ENCODE data around the gene ZDHHC8.

ZDHHC8 gene

GRCh38 chr22:20089977-20090729 lies 41.5 kb upstream of the ZDHHC8 start:
- no peak overlapping the region for H3K4me3 ChIP-seq (ENCODE audit: low read length)
- no peak overlapping the region for H3K27ac ChIP-seq (ENCODE audit: low read length)
- H3K27me3 ChIP-seq (ENCODE audit: insufficient read depth, low read length), result no peaks in the 10 kb centered on the region
- no peak overlapping the region for H3K9ac ChIP-seq (ENCODE audit: low read depth, low read length)
- H3K36me3 ChIP-seq (ENCODE audit: insufficient read depth, low read depth, low read length), result peaks cover 100% of the 10 kb centered on the region
- no peaks in the 10 kb centered on the region for H3K9me3 ChIP-seq (ENCODE audit: insufficient read depth, low read depth, low read length)
- H3K4me1 ChIP-seq (ENCODE audit: insufficient read depth, low read length), result no peaks in the 10 kb centered on the region

DNA sequence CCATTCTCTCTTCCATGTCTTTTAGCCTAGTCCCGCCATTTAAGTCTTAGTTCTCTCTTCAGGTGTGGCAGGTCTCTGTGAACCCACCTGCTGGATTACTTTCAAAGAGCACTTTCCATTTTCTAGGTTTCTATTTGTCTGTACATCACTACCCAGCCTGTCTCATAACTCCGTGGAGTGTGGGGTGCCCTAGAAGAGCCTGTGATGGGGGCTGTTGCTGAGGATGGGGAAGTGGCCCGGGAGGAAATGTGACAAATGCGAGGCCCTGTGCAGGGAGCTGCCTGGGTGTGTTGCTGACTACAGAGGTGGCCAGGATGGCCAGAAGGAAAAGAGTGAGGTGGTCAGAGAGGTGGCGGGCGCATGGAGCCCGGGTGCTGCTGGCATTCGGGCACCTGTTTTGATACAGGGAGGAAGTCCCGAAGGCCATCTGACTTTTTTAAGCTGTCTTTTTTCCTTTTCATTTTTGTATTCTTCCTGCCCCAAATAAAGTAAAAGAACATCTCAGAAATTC lies 40.8 kb upstream of the ZDHHC8 start:
- Histone ChIP-seq H3K4me3 (ENCODE audit: low read length) (no peak overlapping the region), H3K9ac (ENCODE audit: low read depth, low read length) (no peak overlapping the region), H3K9me3 (ENCODE audit: insufficient read depth, low read depth, low read length) (no peaks in the 10 kb centered on the region), H3K27me3 (ENCODE audit: insufficient read depth, low read length) (no peaks in the 10 kb centered on the region), H3K36me3 (ENCODE audit: insufficient read depth, low read depth, low read length) (peaks cover 100% of the 10 kb centered on the region), H3K27ac (ENCODE audit: low read length) (no peak overlapping the region), H3K4me1 (ENCODE audit: insufficient read depth, low read length) (no peaks in the 10 kb centered on the region)

DNA sequence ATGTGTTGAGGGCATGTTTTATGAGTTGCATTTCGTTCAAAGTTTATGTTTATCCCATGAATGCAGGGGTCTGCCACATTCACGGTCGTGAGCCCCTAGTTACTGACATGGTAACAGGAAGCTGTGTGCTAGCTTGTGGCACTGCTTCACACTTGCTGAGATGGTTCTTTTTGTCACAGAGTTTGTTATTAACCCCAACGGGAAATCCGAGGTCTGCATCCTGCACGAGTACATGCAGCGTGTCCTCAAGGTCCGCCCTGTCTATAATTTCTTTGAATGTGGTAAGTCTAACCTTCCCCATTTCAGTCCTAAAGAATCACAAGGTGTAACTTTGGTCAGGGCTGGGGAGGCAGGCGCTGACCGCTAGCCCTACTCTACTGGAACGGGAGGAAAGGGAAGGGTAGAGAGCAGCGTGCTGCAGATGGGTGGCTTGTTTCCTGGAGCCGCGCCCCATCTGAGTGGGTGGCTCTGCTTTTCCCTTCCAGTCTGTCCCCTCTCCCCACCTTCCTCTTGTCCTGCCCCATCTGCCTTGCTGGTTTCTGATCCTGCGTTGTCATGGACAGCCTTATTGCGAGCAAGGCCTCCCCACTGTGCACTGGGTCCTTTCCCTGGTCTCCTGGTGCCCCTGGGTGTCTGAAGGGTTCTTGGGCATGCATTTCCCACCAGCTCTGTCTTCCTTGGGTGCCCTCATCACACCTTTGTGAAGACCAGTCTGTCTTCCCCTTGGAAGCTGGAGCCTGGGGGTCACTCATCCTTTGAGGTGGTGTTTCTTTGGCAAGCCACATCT lies 39.7 kb upstream of the ZDHHC8 start:
- H3K4me3 ChIP-seq (ENCODE audit: low read length), result no peak overlapping the region
- H3K4me1 ChIP-seq (ENCODE audit: insufficient read depth, low read length), result no peaks in the 10 kb centered on the region
- no peaks in the 10 kb centered on the region for H3K9me3 ChIP-seq (ENCODE audit: insufficient read depth, low read depth, low read length)
- peaks cover 100% of the 10 kb centered on the region for H3K36me3 ChIP-seq (ENCODE audit: insufficient read depth, low read depth, low read length)
- no peaks in the 10 kb centered on the region for H3K27me3 ChIP-seq (ENCODE audit: insufficient read depth, low read length)
- H3K27ac ChIP-seq (ENCODE audit: low read length), result no peak overlapping the region
- H3K9ac ChIP-seq (ENCODE audit: low read depth, low read length), result no peak overlapping the region

DNA sequence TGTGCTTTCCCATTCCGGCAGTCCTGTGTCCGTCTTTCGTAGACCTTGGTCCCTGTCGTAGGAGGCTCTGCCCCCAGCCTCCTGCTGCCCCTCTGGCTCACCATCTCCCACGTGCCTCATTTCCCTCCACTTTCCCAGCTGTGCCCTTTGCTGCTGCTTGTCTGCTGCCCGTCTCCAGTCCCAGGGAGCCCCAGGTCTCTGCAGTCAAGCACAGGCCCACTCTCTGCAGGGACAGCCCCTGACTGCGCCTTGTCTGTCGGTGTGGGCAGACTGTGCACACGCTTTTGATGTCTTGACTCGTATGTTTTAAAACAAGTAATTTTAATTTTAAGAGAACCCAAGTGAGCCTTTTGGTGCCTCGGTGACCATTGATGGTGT lies 39.1 kb upstream of the ZDHHC8 start:
- peaks cover 100% of the 10 kb centered on the region for H3K36me3 ChIP-seq (ENCODE audit: insufficient read depth, low read depth, low read length)
- no peak overlapping the region for H3K4me3 ChIP-seq (ENCODE audit: low read length)
- H3K27me3 ChIP-seq (ENCODE audit: insufficient read depth, low read length), result no peaks in the 10 kb centered on the region
- no peak overlapping the region for H3K9ac ChIP-seq (ENCODE audit: low read depth, low read length)
- no peak overlapping the region for H3K27ac ChIP-seq (ENCODE audit: low read length)
- H3K4me1 ChIP-seq (ENCODE audit: insufficient read depth, low read length), result no peaks in the 10 kb centered on the region
- no peaks in the 10 kb centered on the region for H3K9me3 ChIP-seq (ENCODE audit: insufficient read depth, low read depth, low read length)

DNA sequence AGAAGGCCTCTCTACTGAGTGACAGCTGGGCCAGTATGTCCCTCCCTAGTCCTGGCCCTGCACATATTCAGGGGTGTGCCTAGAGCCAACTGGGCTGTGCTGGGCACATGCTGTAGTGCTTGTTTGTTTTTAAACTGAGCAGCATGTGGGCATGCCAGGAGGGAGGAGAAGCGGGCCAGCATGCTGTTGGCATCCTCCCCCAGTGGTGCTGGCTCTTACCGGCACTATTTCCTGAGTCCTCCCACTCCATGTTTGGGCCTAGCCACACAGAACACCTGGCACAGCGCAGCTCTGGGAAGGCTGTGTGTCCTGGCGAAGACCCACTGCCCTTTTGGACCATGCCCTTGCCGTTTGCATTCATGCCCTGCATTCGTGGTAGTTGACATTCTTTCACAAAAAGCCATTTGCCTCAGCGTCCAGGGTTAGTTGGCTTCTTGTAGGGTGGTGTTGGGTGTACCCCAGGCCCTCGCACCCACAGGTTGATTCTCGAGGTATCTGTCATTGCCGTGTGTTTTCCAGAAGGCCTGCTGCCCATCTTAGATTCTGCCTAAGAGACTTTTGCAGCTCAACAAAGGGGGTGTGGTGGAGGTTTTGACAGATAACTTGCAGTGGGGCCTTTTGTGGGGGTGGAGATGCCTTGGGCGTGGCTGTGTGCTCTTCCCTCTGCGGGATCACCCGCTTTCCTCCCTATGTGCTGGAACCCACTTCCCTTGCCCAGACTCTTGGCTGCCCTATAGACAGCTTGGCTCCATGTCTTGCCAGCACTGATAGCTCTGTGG lies 38.0 kb upstream of the ZDHHC8 start:
- H3K9ac ChIP-seq (ENCODE audit: low read depth, low read length), result no peak overlapping the region
- peaks cover 97% of the 10 kb centered on the region for H3K36me3 ChIP-seq (ENCODE audit: insufficient read depth, low read depth, low read length)
- no peak overlapping the region for H3K27ac ChIP-seq (ENCODE audit: low read length)
- no peak overlapping the region for H3K4me3 ChIP-seq (ENCODE audit: low read length)
- H3K27me3 ChIP-seq (ENCODE audit: insufficient read depth, low read length), result no peaks in the 10 kb centered on the region
- no peaks in the 10 kb centered on the region for H3K9me3 ChIP-seq (ENCODE audit: insufficient read depth, low read depth, low read length)
- H3K4me1 ChIP-seq (ENCODE audit: insufficient read depth, low read length), result no peaks in the 10 kb centered on the region

GRCh38 chr22:20094197-20094807 lies 37.3 kb upstream of the ZDHHC8 start:
- Histone ChIP-seq H3K4me3 (ENCODE audit: low read length) (no peak overlapping the region), H3K36me3 (ENCODE audit: insufficient read depth, low read depth, low read length) (peaks cover 97% of the 10 kb centered on the region), H3K27ac (ENCODE audit: low read length) (no peak overlapping the region)

GRCh38 chr22:20095521-20095920 lies 36.1 kb upstream of the ZDHHC8 start:
- Histone ChIP-seq H3K4me1 (ENCODE audit: insufficient read depth, low read length) (peaks cover under 1% of the 10 kb centered on the region; the same call in 1 of the 2 replicates), H3K4me3 (ENCODE audit: low read length) (no peak overlapping the region), H3K36me3 (ENCODE audit: insufficient read depth, low read depth, low read length) (peaks cover 97% of the 10 kb centered on the region), H3K27ac (ENCODE audit: low read length) (no peak overlapping the region), H3K9me3 (ENCODE audit: insufficient read depth, low read depth, low read length) (no peaks in the 10 kb centered on the region), H3K9ac (ENCODE audit: low read depth, low read length) (no peak overlapping the region), H3K27me3 (ENCODE audit: insufficient read depth, low read length) (no peaks in the 10 kb centered on the region)

More at GRCh38 chr22:20094197-20094807, 37.3 kb upstream of the ZDHHC8 start:
- Histone ChIP-seq H3K9me3 (ENCODE audit: insufficient read depth, low read depth, low read length) (no peaks in the 10 kb centered on the region), H3K4me1 (ENCODE audit: insufficient read depth, low read length) (no peaks in the 10 kb centered on the region), H3K27me3 (ENCODE audit: insufficient read depth, low read length) (no peaks in the 10 kb centered on the region), H3K9ac (ENCODE audit: low read depth, low read length) (no peak overlapping the region)

- Histone ChIP-seq H3K4me3 (ENCODE audit: low read length) (no peak overlapping the region), H3K36me3 (ENCODE audit: insufficient read depth, low read depth, low read length) (peaks cover 95% of the 10 kb centered on the region), H3K27me3 (ENCODE audit: insufficient read depth, low read length) (no peaks in the 10 kb centered on the region), H3K4me1 (ENCODE audit: insufficient read depth, low read length) (peaks cover 4% of the 10 kb centered on the region; the same call in 1 of the 2 replicates), H3K9me3 (ENCODE audit: insufficient read depth, low read depth, low read length) (no peaks in the 10 kb centered on the region), H3K27ac (ENCODE audit: low read length) (no peak overlapping the region), H3K9ac (ENCODE audit: low read depth, low read length) (no peak overlapping the region)
Measured at GRCh38 chr22:20096574-20097420, 34.8 kb upstream of the ZDHHC8 start.

- Histone ChIP-seq H3K27me3 (ENCODE audit: insufficient read depth, low read length) (no peaks in the 10 kb centered on the region), H3K27ac (ENCODE audit: low read length) (no peak overlapping the region), H3K9me3 (ENCODE audit: insufficient read depth, low read depth, low read length) (no peaks in the 10 kb centered on the region), H3K4me3 (ENCODE audit: low read length) (no peak overlapping the region), H3K4me1 (ENCODE audit: insufficient read depth, low read length) (peaks cover 4% of the 10 kb centered on the region; the same call in 1 of the 2 replicates), H3K9ac (ENCODE audit: low read depth, low read length) (no peak overlapping the region), H3K36me3 (ENCODE audit: insufficient read depth, low read depth, low read length) (peaks cover 93% of the 10 kb centered on the region)
Measured at GRCh38 chr22:20099099-20099711, 32.4 kb upstream of the ZDHHC8 start.

DNA sequence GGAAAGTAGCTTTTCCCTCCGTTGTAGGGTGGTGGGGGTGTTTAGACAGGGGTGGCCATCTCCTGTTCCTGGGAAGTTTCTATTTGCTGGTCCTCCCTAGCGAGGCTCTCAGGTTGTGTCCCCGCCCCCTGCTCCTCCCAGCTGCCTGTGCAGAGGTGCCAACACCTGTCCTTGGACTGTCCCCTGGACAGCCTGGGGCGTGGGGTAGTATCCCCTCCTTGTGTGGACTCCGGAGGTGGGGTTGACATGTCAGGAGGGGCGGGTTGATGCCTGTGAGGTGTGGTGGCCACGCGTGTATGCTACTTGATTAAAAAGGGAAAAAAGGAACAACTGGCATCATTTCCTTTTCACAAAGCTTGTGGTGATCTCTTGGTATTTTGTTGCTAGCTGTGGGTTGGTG lies 30.0 kb upstream of the ZDHHC8 start:
- Histone ChIP-seq H3K27ac (ENCODE audit: low read length) (no peak overlapping the region), H3K27me3 (ENCODE audit: insufficient read depth, low read length) (no peaks in the 10 kb centered on the region), H3K4me1 (ENCODE audit: insufficient read depth, low read length) (peaks cover 4% of the 10 kb centered on the region; the same call in 1 of the 2 replicates), H3K9me3 (ENCODE audit: insufficient read depth, low read depth, low read length) (no peaks in the 10 kb centered on the region), H3K4me3 (ENCODE audit: low read length) (no peak overlapping the region), H3K9ac (ENCODE audit: low read depth, low read length) (no peak overlapping the region), H3K36me3 (ENCODE audit: insufficient read depth, low read depth, low read length) (peaks cover 93% of the 10 kb centered on the region)
